ENCODE results near the gene RBMS2.
"Not testable (repeated sequence)": the region's sequence is repeated elsewhere in the genome, so short reads cannot be mapped to it uniquely, and the experiment has no call there.

DNA sequence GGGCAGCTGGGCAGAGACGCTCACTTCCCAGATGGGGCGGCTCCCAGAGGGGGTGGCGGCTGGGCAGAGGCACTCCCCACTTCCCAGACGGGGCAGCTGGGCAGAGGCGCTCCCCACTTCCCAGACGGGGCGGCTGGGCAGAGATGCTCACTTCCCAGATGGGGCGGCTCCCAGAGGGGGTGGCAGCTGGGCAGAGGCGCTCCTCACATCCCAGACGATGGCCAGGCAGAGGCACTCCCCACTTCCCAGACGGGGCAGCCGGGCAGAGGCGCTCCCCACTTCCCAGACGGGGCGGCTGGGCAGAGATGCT is 27.6 kb upstream of the RBMS2 start:
- TF ChIP-seq CTCF (IDR thresholded peaks at IDR 0.05; ENCODE audit: low read depth, low read length); EZH2phosphoT487 (IDR thresholded peaks at IDR 0.05; ENCODE audit: low read depth): not testable (repeated sequence)

All from OCI-LY3 (cell line).